GM23248 (cell line): ENCODE results near the gene TFEB.

ENCODE experiments used
- EZH2 ChIP-seq: fragments of 200-600 bp; sonication (generic); IDR thresholded peaks from 2 replicates; pipeline ENCODE4 v1.6.1; 2018; ENCODE audit warnings: antibody characterized with exemption, mild to moderate bottlenecking; ENCODE audit not compliant: insufficient read depth, poor library complexity, severe bottlenecking
- EZH2phosphoT487 ChIP-seq: fragments of 200-600 bp; sonication (generic); IDR thresholded peaks from 2 replicates; pipeline ENCODE4 v1.6.1; 2018; ENCODE audit warnings: antibody characterized with exemption, moderate library complexity, mild to moderate bottlenecking, low read depth; ENCODE audit not compliant: insufficient read depth

- TF ChIP-seq EZH2phosphoT487 = no peak
- no peak for TF ChIP-seq EZH2
These were observed 10.7 kb upstream of the TFEB start for GRCh38 chr6:41746107-41746506.
